Gastrocnemius medialis (tissue), 4 donors: ENCODE data around the gene KRTAP10-6.
"Not testable (repeated sequence)": the region's sequence is repeated elsewhere in the genome, so short reads cannot be mapped to it uniquely, and the experiment has no call there.

Source experiments
- POLR2A ChIP-seq, 2 donors: fragments of 450-650 bp; IDR thresholded peaks; one replicate each; pipeline ENCODE4 v1.6.1; 2017; ENCODE audit warnings: antibody characterized with exemption in 2 of 2, mild to moderate bottlenecking in 2 of 2, moderate library complexity in 2 of 2
- TF ChIP-seq, protein P1 (sequence below), 5 experiments: fragments of 450-650 bp in 3 of 5; fragments of 200-600 bp in 2 of 5; sonication (generic) in 2 of 5; IDR thresholded peaks in 4 of 5; conservative IDR thresholded peaks in 1 of 5; 1 replicate in 4 of 5; 2 replicates in 1 of 5; pipeline ENCODE4 v1.5.1; 2016 to 2019; ENCODE audit warnings: antibody characterized with exemption in 5 of 5, mild to moderate bottlenecking in 3 of 5, moderate library complexity in 3 of 5

DNA sequence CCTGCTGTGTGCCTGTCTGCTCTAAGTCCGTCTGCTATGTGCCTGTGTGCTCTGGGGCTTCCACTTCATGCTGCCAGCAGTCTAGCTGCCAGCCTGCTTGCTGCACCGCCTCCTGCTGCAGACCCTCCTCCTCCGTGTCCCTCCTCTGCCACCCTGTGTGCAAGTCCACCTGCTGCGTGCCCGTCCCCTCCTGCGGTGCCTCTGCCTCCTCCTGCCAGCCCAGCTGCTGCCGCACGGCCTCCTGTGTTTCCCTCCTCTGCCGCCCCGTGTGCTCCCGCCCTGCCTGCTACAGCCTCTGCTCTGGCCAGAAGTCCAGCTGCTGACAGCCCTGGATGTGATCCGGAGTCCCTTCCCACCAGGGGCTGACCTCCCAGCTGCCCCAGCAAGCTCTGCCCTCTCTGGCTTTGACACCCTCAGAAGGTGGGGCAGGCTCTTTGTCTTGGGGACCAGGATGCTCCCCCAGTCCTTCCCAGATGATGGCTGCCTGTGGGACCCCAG is 45.6 kb upstream of the KRTAP10-6 start:
- TF ChIP-seq, protein P1, sequence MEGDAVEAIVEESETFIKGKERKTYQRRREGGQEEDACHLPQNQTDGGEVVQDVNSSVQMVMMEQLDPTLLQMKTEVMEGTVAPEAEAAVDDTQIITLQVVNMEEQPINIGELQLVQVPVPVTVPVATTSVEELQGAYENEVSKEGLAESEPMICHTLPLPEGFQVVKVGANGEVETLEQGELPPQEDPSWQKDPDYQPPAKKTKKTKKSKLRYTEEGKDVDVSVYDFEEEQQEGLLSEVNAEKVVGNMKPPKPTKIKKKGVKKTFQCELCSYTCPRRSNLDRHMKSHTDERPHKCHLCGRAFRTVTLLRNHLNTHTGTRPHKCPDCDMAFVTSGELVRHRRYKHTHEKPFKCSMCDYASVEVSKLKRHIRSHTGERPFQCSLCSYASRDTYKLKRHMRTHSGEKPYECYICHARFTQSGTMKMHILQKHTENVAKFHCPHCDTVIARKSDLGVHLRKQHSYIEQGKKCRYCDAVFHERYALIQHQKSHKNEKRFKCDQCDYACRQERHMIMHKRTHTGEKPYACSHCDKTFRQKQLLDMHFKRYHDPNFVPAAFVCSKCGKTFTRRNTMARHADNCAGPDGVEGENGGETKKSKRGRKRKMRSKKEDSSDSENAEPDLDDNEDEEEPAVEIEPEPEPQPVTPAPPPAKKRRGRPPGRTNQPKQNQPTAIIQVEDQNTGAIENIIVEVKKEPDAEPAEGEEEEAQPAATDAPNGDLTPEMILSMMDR (IDR thresholded peaks at IDR 0.05 in 4 of 5, conservative IDR thresholded peaks at IDR 0.05 in 1 of 5) = not testable (repeated sequence)
- TF ChIP-seq POLR2A (IDR thresholded peaks at IDR 0.05) = not testable (repeated sequence)
